Hepatocyte (in vitro differentiated cells): ENCODE measurements around the gene MRC1.

ENCODE experiments used
- EZH2 ChIP-seq: fragments of 200-600 bp; sonication (generic); IDR thresholded peaks from 2 replicates; pipeline ENCODE4 v1.6.1; 2016; ENCODE audit warnings: antibody characterized with exemption, mild to moderate bottlenecking, borderline replicate concordance
- TF ChIP-seq, protein P1 (sequence below): fragments of 200-600 bp; sonication (generic); IDR thresholded peaks from 2 replicates; pipeline ENCODE4 v1.5.1; 2016; ENCODE audit warnings: antibody characterized with exemption, mild to moderate bottlenecking; ENCODE audit not compliant: poor library complexity

DNA sequence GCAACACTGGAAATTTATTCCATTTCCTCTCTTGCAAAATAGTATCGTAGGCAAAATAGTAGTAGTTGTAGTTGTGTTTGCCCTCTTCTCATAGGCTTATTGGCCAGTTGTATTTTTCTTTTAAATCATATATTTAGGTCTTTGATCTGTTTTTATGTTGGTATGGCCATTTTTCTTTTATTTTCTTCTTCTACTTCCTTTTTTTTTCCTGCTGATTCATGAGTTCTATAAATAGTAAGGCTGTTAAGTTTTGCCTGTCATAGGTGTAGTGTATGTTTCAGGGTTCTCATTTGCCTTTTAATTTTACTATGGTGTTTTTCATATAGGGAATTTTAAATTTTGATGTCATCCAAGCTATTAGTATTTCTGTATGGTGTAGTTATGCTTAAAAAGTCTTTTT lies 25.4 kb upstream of the MRC1 start:
- TF ChIP-seq, protein P1, sequence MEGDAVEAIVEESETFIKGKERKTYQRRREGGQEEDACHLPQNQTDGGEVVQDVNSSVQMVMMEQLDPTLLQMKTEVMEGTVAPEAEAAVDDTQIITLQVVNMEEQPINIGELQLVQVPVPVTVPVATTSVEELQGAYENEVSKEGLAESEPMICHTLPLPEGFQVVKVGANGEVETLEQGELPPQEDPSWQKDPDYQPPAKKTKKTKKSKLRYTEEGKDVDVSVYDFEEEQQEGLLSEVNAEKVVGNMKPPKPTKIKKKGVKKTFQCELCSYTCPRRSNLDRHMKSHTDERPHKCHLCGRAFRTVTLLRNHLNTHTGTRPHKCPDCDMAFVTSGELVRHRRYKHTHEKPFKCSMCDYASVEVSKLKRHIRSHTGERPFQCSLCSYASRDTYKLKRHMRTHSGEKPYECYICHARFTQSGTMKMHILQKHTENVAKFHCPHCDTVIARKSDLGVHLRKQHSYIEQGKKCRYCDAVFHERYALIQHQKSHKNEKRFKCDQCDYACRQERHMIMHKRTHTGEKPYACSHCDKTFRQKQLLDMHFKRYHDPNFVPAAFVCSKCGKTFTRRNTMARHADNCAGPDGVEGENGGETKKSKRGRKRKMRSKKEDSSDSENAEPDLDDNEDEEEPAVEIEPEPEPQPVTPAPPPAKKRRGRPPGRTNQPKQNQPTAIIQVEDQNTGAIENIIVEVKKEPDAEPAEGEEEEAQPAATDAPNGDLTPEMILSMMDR = no peak
- no peak for TF ChIP-seq EZH2
